ENCODE measurements around the gene WDFY1. TPM values are rescaled to one million over a fixed set of nuclear protein-coding genes. Genes with fewer than 3 reads are reported as not detected.

Gene WDFY1
- total and polyA plus RNA-seq, 3 experiments from 2014 or later = 16.0 to 28.5 (median 18.1) TPM

DNA sequence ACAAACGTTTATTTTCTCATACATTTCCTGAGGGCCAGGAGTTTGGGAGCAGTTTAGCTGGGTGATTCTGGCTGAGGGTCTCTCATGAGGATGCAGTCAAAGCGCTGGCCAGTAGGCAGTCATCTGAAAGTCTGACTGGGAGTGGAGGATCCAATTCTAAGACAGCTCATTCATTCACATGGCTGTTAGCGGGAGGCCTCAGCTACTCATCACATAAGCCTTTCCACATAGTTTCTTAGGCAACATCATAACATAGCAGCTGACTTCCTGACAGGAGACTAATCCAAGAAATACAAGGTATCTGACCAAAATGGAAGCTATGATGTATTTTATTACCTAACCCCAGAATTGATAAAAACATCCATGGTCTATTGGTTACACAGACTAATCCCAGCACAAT lies 9.3 kb upstream of the WDFY1 start:
- no peak overlapping the region for H3K27ac ChIP-seq (ENCODE audit: low read depth, low read length)
- no peak for DNase-seq
- no peaks in the 10 kb centered on the region for H3K9me3 ChIP-seq (ENCODE audit: low read length)
- H3K27me3 Mint-ChIP-seq = peaks cover 0 to 6% of the 10 kb centered on the region in 2 donors
- POLR2A ChIA-PET = interaction anchor here (1.8 kb wide), 1 partner anchor 9 kb away, joined by 6 read pairs; the partner anchor contains the start of gene WDFY1
- H3K4me3 ChIP-seq (ENCODE audit: low read length) = no peak overlapping the region
- peaks cover 29% of the 10 kb centered on the region for H3K4me1 ChIP-seq (ENCODE audit: insufficient read depth, low read length)
- H3K36me3 Mint-ChIP-seq = peaks cover 0 to 9% (median 3%) of the 10 kb centered on the region in 3 donors
- CTCF ChIA-PET = interaction anchor here (1.0 kb wide), 1 partner anchor 16 kb away, joined by 3 read pairs; no protein-coding TSS in a partner anchor
- H3K27me3 ChIP-seq (ENCODE audit: insufficient read depth, low read length, poor library complexity, severe bottlenecking) = no peaks in the 10 kb centered on the region
- no peaks in the 10 kb centered on the region for H3K9me3 Mint-ChIP-seq
- H3K4me3 Mint-ChIP-seq = peak overlapping the region in 1 of 7 donors; percentile 37
- H3K36me3 ChIP-seq (ENCODE audit: insufficient read depth, low read length) = no peaks in the 10 kb centered on the region
- peaks cover 27 to 44% (median 39%) of the 10 kb centered on the region in 3 donors for H3K4me1 Mint-ChIP-seq
- no peak overlapping the region for H3K27ac Mint-ChIP-seq

DNA sequence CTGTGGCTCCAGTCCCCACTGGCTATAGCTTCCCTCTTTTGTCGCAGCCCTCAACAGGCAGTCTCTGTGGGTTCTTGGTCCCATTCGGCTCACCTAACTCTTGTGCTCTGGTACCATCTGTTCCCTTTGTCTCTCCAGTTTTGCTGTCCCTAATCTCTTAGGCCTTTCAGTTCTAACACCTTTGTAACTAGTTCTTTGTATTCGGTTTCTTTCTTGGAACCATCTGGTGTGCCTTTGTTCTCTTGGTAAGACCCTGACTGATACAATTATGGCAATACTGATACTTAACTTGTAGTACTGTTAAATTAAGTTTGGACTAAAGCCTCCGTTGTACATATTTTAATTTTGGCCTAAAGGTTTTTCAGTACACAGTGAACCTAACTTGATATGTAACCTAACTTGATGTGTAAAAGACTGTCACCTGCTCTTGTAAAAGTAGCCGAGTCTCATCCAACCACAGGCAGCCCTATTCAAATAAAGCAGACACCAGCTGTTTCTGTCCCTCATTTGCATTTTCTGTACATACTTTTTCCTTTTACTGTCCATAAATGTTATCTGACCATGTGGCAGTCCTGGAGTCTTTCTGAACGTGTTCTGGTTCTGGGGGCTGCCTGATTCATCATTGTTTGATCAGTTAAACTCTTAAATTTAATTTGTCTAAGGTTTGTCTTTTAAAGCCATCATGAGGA lies 7.3 kb upstream of the WDFY1 start:
- Histone ChIP-seq H3K27me3 (ENCODE audit: insufficient read depth, low read length, poor library complexity, severe bottlenecking) (no peaks in the 10 kb centered on the region), H3K36me3 (ENCODE audit: insufficient read depth, low read length) (no peaks in the 10 kb centered on the region), H3K9me3 (ENCODE audit: low read length) (no peaks in the 10 kb centered on the region), H3K4me1 (ENCODE audit: insufficient read depth, low read length) (peaks cover 14% of the 10 kb centered on the region), H3K27ac (ENCODE audit: low read depth, low read length) (no peak overlapping the region), H3K4me3 (ENCODE audit: low read length) (no peak overlapping the region)
- Mint-ChIP-seq H3K4me3 (no peak overlapping the region), H3K4me1 (peaks cover 15 to 36% (median 24%) of the 10 kb centered on the region in 3 donors), H3K27me3 (peaks cover 0 to 6% of the 10 kb centered on the region in 2 donors), H3K9me3 (no peaks in the 10 kb centered on the region), H3K36me3 (peaks cover 0 to 3% (median 3%) of the 10 kb centered on the region in 3 donors), H3K27ac (no peak overlapping the region)
- DNase-seq = no peak
- ChIA-PET POLR2A (no interaction called here), CTCF (no interaction called here)

DNA sequence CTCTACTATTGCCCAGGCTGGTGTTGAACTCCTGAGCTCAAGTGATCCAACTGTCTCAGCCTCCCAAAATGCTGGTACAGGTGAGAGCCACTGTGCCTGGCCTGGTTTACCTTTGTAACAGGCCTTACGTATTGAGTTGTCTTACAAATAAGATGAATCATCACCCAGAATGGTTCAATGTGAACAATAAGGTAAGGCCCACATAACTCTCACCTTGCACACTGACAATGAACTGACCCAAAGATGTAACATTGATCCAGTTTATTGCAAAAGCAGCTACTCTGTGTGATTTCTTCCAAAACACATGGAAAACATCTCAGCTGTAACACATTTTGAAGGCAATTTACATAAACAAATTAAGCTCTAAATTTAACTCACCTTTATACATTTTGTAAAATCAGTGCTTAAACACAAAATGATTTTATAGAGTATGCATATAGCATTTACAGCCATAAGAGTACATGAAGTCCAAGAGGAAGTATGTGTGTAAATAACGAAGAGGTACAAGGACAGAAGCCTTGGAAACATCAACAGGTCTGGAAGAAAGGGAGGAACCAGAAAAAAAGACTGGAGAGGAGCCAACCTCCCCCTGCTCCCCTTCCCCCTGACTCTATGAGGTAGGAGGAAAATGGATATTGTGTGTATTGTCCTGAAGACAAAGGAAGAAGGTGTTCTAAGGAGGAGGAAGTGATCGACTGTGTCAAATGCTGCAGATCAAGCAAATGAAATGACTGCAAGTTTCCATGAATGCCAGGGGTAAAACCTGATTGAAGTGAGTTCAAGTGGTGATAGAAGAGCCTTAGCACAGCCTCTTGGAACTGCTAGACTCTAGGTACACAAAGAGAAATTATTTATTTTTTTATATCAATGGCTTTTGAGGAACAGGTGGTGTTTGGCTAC lies 5.6 kb upstream of the WDFY1 start:
- Mint-ChIP-seq H3K27ac (peak overlapping the region in 3 of 8 donors; percentile 2 to 84 (median 20)), H3K36me3 (peaks cover 0 to 3% (median 0%) of the 10 kb centered on the region in 3 donors), H3K4me1 (peaks cover 18 to 38% (median 27%) of the 10 kb centered on the region in 3 donors), H3K4me3 (peak overlapping the region in 1 of 7 donors; percentile 20), H3K27me3 (no peaks in the 10 kb centered on the region), H3K9me3 (no peaks in the 10 kb centered on the region)
- Histone ChIP-seq H3K9me3 (ENCODE audit: low read length) (no peaks in the 10 kb centered on the region), H3K36me3 (ENCODE audit: insufficient read depth, low read length) (no peaks in the 10 kb centered on the region), H3K4me1 (ENCODE audit: insufficient read depth, low read length) (peaks cover 14% of the 10 kb centered on the region), H3K4me3 (ENCODE audit: low read length) (no peak overlapping the region), H3K27ac (ENCODE audit: low read depth, low read length) (no peak overlapping the region), H3K27me3 (ENCODE audit: insufficient read depth, low read length, poor library complexity, severe bottlenecking) (no peaks in the 10 kb centered on the region)
- POLR2A ChIA-PET = interaction anchor here (0.7 kb wide), 1 partner anchor 271 kb away, joined by 5 read pairs; no protein-coding TSS in a partner anchor
- no peak for DNase-seq
- CTCF ChIA-PET = interaction anchor here (0.6 to 1.5 kb wide), 3 partner anchors 20 to 190 kb away, joined by 3 to 7 read pairs (median 3); no protein-coding TSS in a partner anchor

GRCh38 chr2:223949241-223949840 lies 4.2 kb upstream of the WDFY1 start:
- CTCF ChIA-PET = interaction anchor here (1.5 kb wide), 1 partner anchor 21 kb away, joined by 7 read pairs; no protein-coding TSS in a partner anchor
- Histone ChIP-seq H3K36me3 (ENCODE audit: insufficient read depth, low read length) (no peaks in the 10 kb centered on the region), H3K27ac (ENCODE audit: low read depth, low read length) (no peak overlapping the region), H3K9me3 (ENCODE audit: low read length) (no peaks in the 10 kb centered on the region), H3K27me3 (ENCODE audit: insufficient read depth, low read length, poor library complexity, severe bottlenecking) (no peaks in the 10 kb centered on the region), H3K4me3 (ENCODE audit: low read length) (no peak overlapping the region), H3K4me1 (ENCODE audit: insufficient read depth, low read length) (peaks cover 19% of the 10 kb centered on the region)
- no peaks in the 10 kb centered on the region for H3K27me3 Mint-ChIP-seq
- no peaks in the 10 kb centered on the region for H3K9me3 Mint-ChIP-seq
- peak overlapping the region in 2 of 8 donors; percentile 29 to 33 for H3K27ac Mint-ChIP-seq
- H3K4me3 Mint-ChIP-seq = peak overlapping the region in 2 of 7 donors; percentile 42 to 75
- peaks cover 0 to 7% (median 3%) of the 10 kb centered on the region in 3 donors for H3K36me3 Mint-ChIP-seq
- no peak for DNase-seq
- H3K4me1 Mint-ChIP-seq = peaks cover 21 to 46% (median 37%) of the 10 kb centered on the region in 3 donors
- POLR2A ChIA-PET = no interaction called here

DNA sequence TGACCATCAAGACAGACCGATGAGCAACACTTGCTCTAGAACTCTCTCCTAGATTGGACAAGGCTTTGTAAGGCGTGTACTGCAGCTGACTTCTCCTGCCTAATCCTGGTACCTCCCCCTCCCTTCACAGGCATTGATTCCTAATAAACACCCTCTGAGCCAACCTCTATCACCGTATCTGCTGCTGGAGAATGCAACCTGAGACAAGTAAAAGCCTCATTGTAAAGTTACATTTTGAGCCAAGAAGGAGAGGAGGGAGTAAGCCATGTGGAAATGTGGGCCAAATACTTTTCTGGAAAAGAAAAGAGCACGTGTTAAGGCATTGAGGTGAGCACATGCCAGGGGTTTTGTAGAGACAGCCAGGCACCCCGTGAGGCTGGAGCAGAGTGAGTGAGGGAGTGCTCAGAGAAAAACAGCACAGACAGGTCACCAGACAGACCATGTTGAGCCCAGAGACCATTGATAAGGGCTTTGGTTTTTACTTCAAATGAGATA lies 2.6 kb upstream of the WDFY1 start:
- ChIA-PET POLR2A (no interaction called here), CTCF (interaction anchor here (1.2 kb wide), 1 partner anchor 187 kb away, joined by 4 read pairs; no protein-coding TSS in a partner anchor)
- no peaks in the 10 kb centered on the region for H3K9me3 ChIP-seq (ENCODE audit: low read length)
- no peaks in the 10 kb centered on the region for H3K27me3 Mint-ChIP-seq
- H3K4me1 Mint-ChIP-seq = peaks cover 32 to 61% (median 52%) of the 10 kb centered on the region in 3 donors
- H3K4me3 Mint-ChIP-seq = peak overlapping the region in 2 of 7 donors; percentile 14 to 16
- H3K27ac ChIP-seq (ENCODE audit: low read depth, low read length) = no peak overlapping the region
- no peak for DNase-seq
- H3K4me1 ChIP-seq (ENCODE audit: insufficient read depth, low read length) = peaks cover 30% of the 10 kb centered on the region
- no peaks in the 10 kb centered on the region for H3K9me3 Mint-ChIP-seq
- H3K36me3 Mint-ChIP-seq = peaks cover 0 to 15% (median 3%) of the 10 kb centered on the region in 3 donors
- H3K36me3 ChIP-seq (ENCODE audit: insufficient read depth, low read length) = no peaks in the 10 kb centered on the region
- H3K27ac Mint-ChIP-seq = peak overlapping the region in 3 of 8 donors; percentile 34 to 70 (median 53)
- H3K27me3 ChIP-seq (ENCODE audit: insufficient read depth, low read length, poor library complexity, severe bottlenecking) = no peaks in the 10 kb centered on the region
- H3K4me3 ChIP-seq (ENCODE audit: low read length) = no peak overlapping the region

GRCh38 chr2:223945755-223946154 lies 620 bp upstream of the WDFY1 start:
- POLR2A ChIA-PET = interaction anchor here (1.2 to 2.2 kb wide), 3 partner anchors 9 to 184 kb away, joined by 3 to 7 read pairs (median 6); partner anchors contain the start of gene MRPL44
- Mint-ChIP-seq H3K27ac (peak overlapping the region; percentile 67 to 95 (median 84)), H3K4me3 (peak overlapping the region; percentile 80 to 94 (median 90))

GRCh38 chr2:223944166-223944702 lies 901 bp downstream of the WDFY1 start:
- POLR2A ChIA-PET = interaction anchor here (1.3 to 2.2 kb wide), 2 partner anchors 13 kb away, joined by 5 to 7 read pairs; partner anchors contain the start of gene MRPL44
- no peaks in the 10 kb centered on the region for H3K27me3 Mint-ChIP-seq
- H3K4me1 ChIP-seq (ENCODE audit: insufficient read depth, low read length) = peaks cover 36% of the 10 kb centered on the region
- H3K27me3 ChIP-seq (ENCODE audit: insufficient read depth, low read length, poor library complexity, severe bottlenecking) = no peaks in the 10 kb centered on the region
- H3K36me3 Mint-ChIP-seq = peaks cover 0 to 17% (median 5%) of the 10 kb centered on the region in 3 donors
- DNase-seq = peak in 4 of 5 donors; percentile 8 to 50 (median 22)
- peak overlapping the region; percentile 66 for H3K27ac ChIP-seq (ENCODE audit: low read depth, low read length)
- CTCF ChIA-PET = interaction anchor here (1.4 to 2.5 kb wide), 2 partner anchors 14 to 26 kb away, joined by 4 to 6 read pairs; no protein-coding TSS in a partner anchor
- H3K4me1 Mint-ChIP-seq = peaks cover 40 to 71% (median 52%) of the 10 kb centered on the region in 3 donors
- peak overlapping the region; percentile 77 to 97 (median 90) for H3K27ac Mint-ChIP-seq
- no peaks in the 10 kb centered on the region for H3K9me3 ChIP-seq (ENCODE audit: low read length)
- H3K4me3 Mint-ChIP-seq = peak overlapping the region; percentile 88 to 96 (median 90)
- H3K36me3 ChIP-seq (ENCODE audit: insufficient read depth, low read length) = no peaks in the 10 kb centered on the region
- peak overlapping the region; percentile 63 for H3K4me3 ChIP-seq (ENCODE audit: low read length)
- H3K9me3 Mint-ChIP-seq = no peaks in the 10 kb centered on the region

More at GRCh38 chr2:223945755-223946154, 620 bp upstream of the WDFY1 start:
- no peak for DNase-seq
- Mint-ChIP-seq H3K27me3 (no peaks in the 10 kb centered on the region), H3K9me3 (no peaks in the 10 kb centered on the region), H3K4me1 (peaks cover 40 to 69% (median 56%) of the 10 kb centered on the region in 3 donors), H3K36me3 (peaks cover 0 to 17% (median under 1%) of the 10 kb centered on the region in 3 donors)
- no peaks in the 10 kb centered on the region for H3K36me3 ChIP-seq (ENCODE audit: insufficient read depth, low read length)
- H3K4me3 ChIP-seq (ENCODE audit: low read length) = peak overlapping the region; percentile 63
- peaks cover 38% of the 10 kb centered on the region for H3K4me1 ChIP-seq (ENCODE audit: insufficient read depth, low read length)
- CTCF ChIA-PET = interaction anchor here (1.1 to 2.5 kb wide), 2 partner anchors 12 to 16 kb away, joined by 3 to 6 read pairs; no protein-coding TSS in a partner anchor
- H3K27ac ChIP-seq (ENCODE audit: low read depth, low read length) = peak overlapping the region; percentile 66
- H3K9me3 ChIP-seq (ENCODE audit: low read length) = no peaks in the 10 kb centered on the region
- no peaks in the 10 kb centered on the region for H3K27me3 ChIP-seq (ENCODE audit: insufficient read depth, low read length, poor library complexity, severe bottlenecking)
